Myocyte (in vitro differentiated cells): Measurements from ENCODE around the gene OR2C1. TPM values are rescaled to one million over a fixed set of nuclear protein-coding genes. Genes with fewer than 3 reads are reported as not detected.

Experiments used
- DNase-seq: peaks from one replicate; pipeline ENCODE4 v3.0.0-alpha.2; 2012; ENCODE audit warnings: low read depth
- polyA plus RNA-seq: library from polyadenylated mRNA; unstranded; fragments of >200 nt; gene quantifications from one replicate; pipeline ENCODE4 v1.2.1, GENCODE V29; 2012; ENCODE audit warnings: missing spikeins
- total RNA-seq: library from RNA; depleted of rRNA; stranded (reverse); fragments of >200 nt; gene quantifications from 2 replicates; pipeline ENCODE4 v1.2.3, GENCODE V29; 2014

Gene OR2C1
- total RNA-seq = 0.88 TPM in 1 of 2 replicates, not detected in the other
- polyA plus RNA-seq = 0.20 TPM

- no peak for DNase-seq
These were observed at the start of gene OR2C1 for GRCh38 chr16:3355589-3355988. Gene OR2C1, plus strand, starts transcription at chr16:3355889. Its CDS starts 52 bp downstream, at chr16:3355941.

GRCh38 chr16:3306078-3306477 lies 49.6 kb upstream of the OR2C1 start:
- no peak for DNase-seq

- DNase-seq = peak; percentile 83
These were observed 44.2 kb upstream of the OR2C1 start for GRCh38 chr16:3311496-3311895.

GRCh38 chr16:3317315-3317999 lies 38.2 kb upstream of the OR2C1 start:
- peak; percentile 25 for DNase-seq

- no peak for DNase-seq
These were observed 33.9 kb upstream of the OR2C1 start for GRCh38 chr16:3321816-3322215.

- DNase-seq = no peak
These were observed 28.2 kb upstream of the OR2C1 start for GRCh38 chr16:3327514-3327913.

GRCh38 chr16:3328104-3328503 lies 27.6 kb upstream of the OR2C1 start:
- no peak for DNase-seq

- DNase-seq = no peak
These were observed 27.0 kb upstream of the OR2C1 start for GRCh38 chr16:3328643-3329042.

GRCh38 chr16:3346041-3346440 lies 9.6 kb upstream of the OR2C1 start:
- no peak for DNase-seq

- no peak for DNase-seq
These were observed 8.1 kb upstream of the OR2C1 start for GRCh38 chr16:3347586-3347985.

GRCh38 chr16:3348547-3349167 lies 7.0 kb upstream of the OR2C1 start:
- peak; percentile 53 for DNase-seq

GRCh38 chr16:3349175-3349574 lies 6.5 kb upstream of the OR2C1 start:
- no peak for DNase-seq

- no peak for DNase-seq
These were observed 429 bp downstream of the OR2C1 start for GRCh38 chr16:3356118-3356517.

- DNase-seq = peak; percentile 64
These were observed 3.2 kb downstream of the OR2C1 start for GRCh38 chr16:3358871-3359270.

- DNase-seq = peak; percentile 74
These were observed 7.2 kb downstream of the OR2C1 start for GRCh38 chr16:3362931-3363330.

- DNase-seq = peak; percentile 10
These were observed 8.1 kb downstream of the OR2C1 start for GRCh38 chr16:3363793-3364192.

GRCh38 chr16:3364774-3365427 lies 9.2 kb downstream of the OR2C1 start:
- DNase-seq = peak; percentile 92

GRCh38 chr16:3369073-3369472 lies 13.4 kb downstream of the OR2C1 start:
- DNase-seq = no peak

GRCh38 chr16:3375680-3376079 lies 20.0 kb downstream of the OR2C1 start:
- DNase-seq = no peak

- no peak for DNase-seq
These were observed 22.2 kb downstream of the OR2C1 start for GRCh38 chr16:3377917-3378316.

- no peak for DNase-seq
These were observed 27.4 kb downstream of the OR2C1 start for GRCh38 chr16:3383045-3383448.

- no peak for DNase-seq
These were observed 32.6 kb downstream of the OR2C1 start for GRCh38 chr16:3388325-3388724.
